IMR-90 (cell line): Measurements from ENCODE around the gene CENPVL2. TPM values are rescaled to one million over a fixed set of nuclear protein-coding genes. Genes with fewer than 3 reads are reported as not detected.
"Not testable (repeated sequence)": the region's sequence is repeated elsewhere in the genome, so short reads cannot be mapped to it uniquely, and the experiment has no call there.

Experiments used
- ATAC-seq: fragments of 200-7000 bp; cut with Tn5 transposase; 2 replicates; pipeline ENCODE4 v1.9.1; 2020; ENCODE audit warnings: low read depth, mild to moderate bottlenecking, moderate library complexity
- BruUV-seq: library from RNA; stranded (reverse); fragments of 400-500 nt; replicated peaks from 2 replicates; lab custom pipeline; 2021; lab: Mats Ljungman, UMichigan
- CTCF ChIA-PET: fragments of 300-600 bp; formaldehyde crosslinking; extraction: SDS; loops from one replicate; lab custom pipeline; 2021; ENCODE audit warnings: antibody characterized with exemption; lab: Yijun Ruan, JAX
- POLR2A ChIA-PET: fragments of 300-600 bp; sonication (Branson Sonifier 250); formaldehyde crosslinking; loops from one replicate; lab custom pipeline; 2022; ENCODE audit warnings: antibody characterized with exemption; ENCODE audit not compliant: unreplicated experiment; lab: Charles Lee
- DNase-seq: peaks from one replicate; pipeline ENCODE4 v3.0.0; 2013
- H2AFZ ChIP-seq: replicated peaks from 2 replicates; pipeline ENCODE3; 2013; ENCODE audit warnings: low read length, mild to moderate bottlenecking; ENCODE audit not compliant: poor library complexity
- H2AK5ac ChIP-seq: 2 replicates; pipeline ENCODE4 v1.6.1; 2013; ENCODE audit warnings: low read depth, low read length, inconsistent platforms
- H2AK9ac ChIP-seq: replicated peaks from 2 replicates; pipeline ENCODE3; 2013; ENCODE audit warnings: mild to moderate bottlenecking, low read depth, low read length, moderate library complexity; ENCODE audit not compliant: poor library complexity
- H2BK120ac ChIP-seq: 2 replicates; pipeline ENCODE4 v1.6.1; 2013; ENCODE audit warnings: low read depth, low read length, inconsistent platforms
- H2BK15ac ChIP-seq: 3 replicates; pipeline ENCODE4 v1.6.1; 2013; ENCODE audit warnings: low read depth, low read length, inconsistent platforms
- H2BK20ac ChIP-seq: 2 replicates; pipeline ENCODE4 v1.6.1; 2013; ENCODE audit warnings: low read depth, mild to moderate bottlenecking, inconsistent platforms, low read length, moderate library complexity
- H2BK5ac ChIP-seq: 2 replicates; pipeline ENCODE4 v1.6.1; 2013; ENCODE audit warnings: mild to moderate bottlenecking, low read depth, low read length, inconsistent platforms; ENCODE audit not compliant: poor library complexity, severe bottlenecking
- H3K14ac ChIP-seq: replicated peaks from 2 replicates; pipeline ENCODE4 v1.6.1; 2013; ENCODE audit warnings: low read depth, low read length, inconsistent platforms
- H3K18ac ChIP-seq: 2 replicates; pipeline ENCODE4 v1.6.1; 2013; ENCODE audit warnings: low read depth, low read length, control low read depth
- H3K23ac ChIP-seq: 2 replicates; pipeline ENCODE4 v1.6.1; 2013; ENCODE audit warnings: low read depth, low read length, inconsistent platforms
- H3K27ac ChIP-seq: 2 replicates; pipeline ENCODE4 v1.5.1; 2013; ENCODE audit warnings: mild to moderate bottlenecking, control low read depth, low read length; ENCODE audit not compliant: insufficient read depth
- H3K27me3 ChIP-seq: 2 replicates; pipeline ENCODE4 v1.6.1; 2013; ENCODE audit warnings: low read length; ENCODE audit not compliant: control insufficient read depth, insufficient read depth
- H3K36me3 ChIP-seq: 2 replicates; pipeline ENCODE4 v1.6.1; 2013; ENCODE audit warnings: low read length, mixed read lengths; ENCODE audit not compliant: control insufficient read depth, insufficient read depth
- H3K4ac ChIP-seq: 2 replicates; pipeline ENCODE4 v1.6.1; 2013; ENCODE audit warnings: low read depth, low read length, inconsistent platforms
- H3K4me1 ChIP-seq: 2 replicates; pipeline ENCODE4 v1.6.1; 2013; ENCODE audit warnings: low read length, mixed read lengths; ENCODE audit not compliant: control insufficient read depth, insufficient read depth
- H3K4me2 ChIP-seq: 2 replicates; pipeline ENCODE4 v1.6.1; 2013; ENCODE audit warnings: low read depth, mild to moderate bottlenecking, control low read depth, low read length, moderate library complexity
- H3K4me3 ChIP-seq: 2 replicates; pipeline ENCODE4 v1.5.1; 2013; ENCODE audit warnings: low read depth, mild to moderate bottlenecking, control low read depth, low read length, moderate library complexity; ENCODE audit not compliant: insufficient read depth
- H3K56ac ChIP-seq: 2 replicates; pipeline ENCODE4 v1.6.1; 2013; ENCODE audit warnings: low read length, inconsistent platforms; ENCODE audit not compliant: insufficient read depth; ENCODE audit errors: extremely low read depth
- H3K79me1 ChIP-seq, 2 experiments: 2 replicates each; pipeline ENCODE4 v1.6.1; 2013; ENCODE audit warnings: low read length in 2 of 2, inconsistent platforms in 1 of 2, low read depth in 1 of 2
- H3K9ac ChIP-seq: 2 replicates; pipeline ENCODE4 v1.6.1; 2013; ENCODE audit warnings: low read depth, low read length, control low read depth
- H3K9me1 ChIP-seq: 2 replicates; pipeline ENCODE4 v1.6.1; 2013; ENCODE audit warnings: low read length, inconsistent platforms; ENCODE audit not compliant: insufficient read depth
- H3K9me3 ChIP-seq: 2 replicates; pipeline ENCODE4 v1.6.1; 2013; ENCODE audit warnings: low read length; ENCODE audit not compliant: control insufficient read depth, insufficient read depth
- H4K20me1 ChIP-seq: 2 replicates; pipeline ENCODE4 v1.6.1; 2013; ENCODE audit warnings: low read length, inconsistent platforms; ENCODE audit not compliant: insufficient read depth
- H4K5ac ChIP-seq: 2 replicates; pipeline ENCODE4 v1.6.1; 2013; ENCODE audit warnings: mild to moderate bottlenecking, low read depth, low read length, control low read depth
- H4K8ac ChIP-seq, 2 experiments: 2 replicates each; pipeline ENCODE4 v1.6.1; 2013; ENCODE audit warnings: low read depth in 2 of 2, low read length in 2 of 2, control low read depth in 1 of 2, inconsistent platforms in 1 of 2
- H4K91ac ChIP-seq: 2 replicates; pipeline ENCODE4 v1.6.1; 2013; ENCODE audit warnings: low read depth, low read length, inconsistent platforms; ENCODE audit not compliant: insufficient read depth
- WGBS, 2 experiments: methylation state at CpG; one replicate each; pipeline versions ENCODE4 v1.1.5 to v1.1.7; 2013; ENCODE audit warnings: missing lambda C conversion rate in 2 of 2; ENCODE audit not compliant: insufficient read length in 1 of 2; ENCODE audit errors: extremely low coverage in 2 of 2; 5-methylcytosine and 5-hydroxymethylcytosine counted together
- dilution Hi-C: fragments of 300-500 bp; cut with HindIII; formaldehyde crosslinking; loops from one replicate; pipeline ENCODE4 v1.14.3; 2018; ENCODE audit warnings: low sequenced_read_pairs; ENCODE audit not compliant: unreplicated experiment
- in situ Hi-C: fragments of 300-500 bp; cut with MboI; formaldehyde crosslinking; loops from 3 replicates; pipeline ENCODE4 v1.14.3; 2019; ENCODE audit warnings: low sequenced_read_pairs, inconsistent platforms, mixed read lengths
- intact Hi-C: fragments of 100-400 bp; cut with micrococcal nuclease; formaldehyde crosslinking; loops from 2 replicates; pipeline ENCODE4 v1.10.0; 2022
- polyA plus RNA-seq, 3 experiments: library from polyadenylated mRNA; depleted of rRNA; stranded (reverse); fragments of >200 nt; gene quantifications; 2 replicates each; pipeline ENCODE4 v1.2.3, GENCODE V29; 2012; ENCODE audit warnings: low replicate concordance in 1 of 3
- total RNA-seq: library from RNA; depleted of rRNA; stranded (reverse); fragments of >200 nt; gene quantifications from 2 replicates; pipeline ENCODE4 v1.2.3, GENCODE V29; 2012

Gene CENPVL2
- total and polyA plus RNA-seq, 2 of the 4 experiments (the other 2 are of a cell fraction): not detected

DNA sequence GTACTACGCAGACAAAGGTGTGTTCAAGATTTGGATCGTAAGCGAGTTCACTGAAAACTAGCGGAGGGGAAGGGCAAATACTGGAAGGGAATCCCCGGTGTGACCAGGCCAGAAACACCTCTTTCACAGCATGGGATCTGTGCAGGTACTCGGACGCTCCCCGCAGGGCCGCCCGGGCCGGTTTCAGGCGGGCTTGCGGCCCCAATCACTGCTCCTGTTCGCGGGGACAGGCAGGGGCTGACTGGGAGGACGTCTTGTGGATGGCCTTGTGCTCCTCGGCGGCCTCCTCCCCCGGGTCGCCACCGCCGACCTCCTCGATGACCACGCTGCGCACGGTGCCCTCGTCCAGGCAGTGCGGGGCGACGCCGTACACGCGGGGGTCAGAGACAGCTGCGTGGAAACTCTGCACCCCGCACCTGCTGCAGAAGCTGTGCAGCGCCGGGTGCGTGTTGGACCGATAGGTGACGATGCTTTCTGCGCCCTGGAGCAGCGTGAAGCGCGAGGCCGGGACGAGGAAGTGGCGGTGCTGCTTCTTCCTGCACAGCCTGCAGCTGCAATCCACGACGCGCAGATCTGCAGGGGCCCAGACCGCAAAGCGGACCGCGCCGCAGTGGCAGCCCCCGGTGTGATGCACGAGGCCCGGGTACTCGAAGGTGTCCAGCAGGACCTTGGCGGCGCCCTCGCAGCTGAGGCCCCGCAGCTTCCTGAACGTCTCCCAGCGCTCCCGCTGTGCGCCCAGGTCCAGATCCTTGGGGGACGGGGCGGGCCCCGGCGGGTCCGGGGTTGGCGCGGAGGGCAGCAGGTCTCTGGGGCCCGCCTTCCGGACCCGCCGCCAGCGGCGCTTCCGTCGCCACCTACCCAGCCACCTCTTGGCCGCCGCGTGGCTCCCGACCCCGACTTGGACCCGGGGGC lies 567 bp downstream of the CENPVL2 start:
- H4K5ac ChIP-seq, H3K4me1 ChIP-seq, H3K9me3 ChIP-seq, H3K18ac ChIP-seq, H2BK20ac ChIP-seq, BruUV-seq, H2AK9ac ChIP-seq, H2AK5ac ChIP-seq, H3K9ac ChIP-seq, H3K9me1 ChIP-seq, H3K4me2 ChIP-seq, H3K14ac ChIP-seq, H3K4me3 ChIP-seq, H2BK5ac ChIP-seq, ATAC-seq, H3K79me1 ChIP-seq, H2BK15ac ChIP-seq, intact Hi-C loops, in situ Hi-C loops, H4K20me1 ChIP-seq, H3K56ac ChIP-seq, CTCF ChIA-PET, H2BK120ac ChIP-seq, H3K27me3 ChIP-seq, H3K4ac ChIP-seq, H2AFZ ChIP-seq, H3K27ac ChIP-seq, dilution Hi-C loops, H3K36me3 ChIP-seq, H4K91ac ChIP-seq, POLR2A ChIA-PET, H4K8ac ChIP-seq, H3K23ac ChIP-seq, DNase-seq: not testable (repeated sequence)
- WGBS, 2 experiments: no CpG with 5 or more reads among the region's 88 CpGs

DNA sequence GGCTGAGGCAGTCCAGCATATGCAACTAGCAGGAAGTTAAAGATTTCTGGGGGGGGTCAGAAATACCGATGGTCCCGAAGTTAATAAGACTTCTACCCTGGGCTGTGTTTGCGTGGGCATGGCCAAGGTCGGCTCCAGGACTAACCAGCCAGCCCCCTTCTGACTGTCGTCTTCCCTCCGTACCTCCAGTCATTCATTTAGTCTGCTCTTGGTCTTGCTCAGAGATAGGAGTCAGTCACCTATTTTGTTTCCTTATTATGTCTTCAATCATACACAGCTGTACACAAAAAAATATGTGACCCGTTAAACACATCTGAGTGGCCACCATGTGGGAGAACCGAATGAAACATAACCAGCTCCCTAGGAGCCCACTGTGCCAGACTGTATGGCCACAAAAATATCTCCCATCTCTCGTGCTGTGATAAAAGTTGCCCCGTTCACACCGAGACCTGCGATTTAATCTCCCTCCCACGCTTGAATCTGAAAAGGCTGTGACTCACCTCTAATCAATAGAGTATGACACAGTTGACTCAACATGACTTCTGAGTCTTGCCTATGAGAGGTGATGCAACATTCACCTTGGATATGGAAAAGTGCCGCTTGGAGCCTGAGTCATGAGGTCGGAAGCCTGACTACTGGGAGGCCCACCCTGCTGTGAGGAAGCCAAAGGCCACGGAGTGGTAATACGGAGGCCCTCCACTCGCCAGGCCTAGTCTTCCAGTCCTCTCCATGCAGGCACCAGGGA lies 2.8 kb downstream of the CENPVL2 start:
- H3K27ac ChIP-seq, CTCF ChIA-PET, H2BK5ac ChIP-seq, H3K4me1 ChIP-seq, H4K8ac ChIP-seq, H4K91ac ChIP-seq, H3K4ac ChIP-seq, H2AK5ac ChIP-seq, H2BK15ac ChIP-seq, H3K9me1 ChIP-seq, H3K4me3 ChIP-seq, H3K9me3 ChIP-seq, H2AFZ ChIP-seq, POLR2A ChIA-PET, H3K4me2 ChIP-seq, H3K56ac ChIP-seq, BruUV-seq, H2BK20ac ChIP-seq, H2AK9ac ChIP-seq, H3K27me3 ChIP-seq, ATAC-seq, H3K18ac ChIP-seq, H3K79me1 ChIP-seq, dilution Hi-C loops, H2BK120ac ChIP-seq, in situ Hi-C loops, intact Hi-C loops, DNase-seq, H3K14ac ChIP-seq, H4K20me1 ChIP-seq, H3K36me3 ChIP-seq, H3K9ac ChIP-seq, H3K23ac ChIP-seq, H4K5ac ChIP-seq: not testable (repeated sequence)
- no CpG with 5 or more reads among the region's 18 CpGs for WGBS, 2 experiments
